Endothelial cell of hepatic sinusoid (primary cell): ENCODE data around the gene MYH11.

ENCODE experiments used
- in situ Hi-C: cut with HindIII; loops from 2 replicates; pipeline ENCODE4 v1.10.0; 2017; ENCODE audit warnings: low sequenced_read_pairs

Gene MYH11

GRCh38 chr16:15782573-15783365 is 74.1 kb downstream of the MYH11 start:
- in situ Hi-C loops = loop anchor here (5.0 kb wide), 1 partner anchor 50 kb away; no protein-coding TSS in a partner anchor

GRCh38 chr16:15781650-15782049 is 75.2 kb downstream of the MYH11 start:
- in situ Hi-C loops = loop anchor here (5.0 kb wide), 1 partner anchor 49 kb away; no protein-coding TSS in a partner anchor

GRCh38 chr16:15780805-15781204 is 76.0 kb downstream of the MYH11 start:
- in situ Hi-C loops = loop anchor here (5.0 kb wide), 1 partner anchor 49 kb away; no protein-coding TSS in a partner anchor

- in situ Hi-C loops = loop anchor here (5.0 kb wide), 1 partner anchor 48 kb away; no protein-coding TSS in a partner anchor
These were observed 77.0 kb downstream of the MYH11 start for GRCh38 chr16:15779664-15780351.

- in situ Hi-C loops = no loop called here
These were observed 77.7 kb downstream of the MYH11 start for GRCh38 chr16:15778999-15779614.

GRCh38 chr16:15778204-15778743 is 78.6 kb downstream of the MYH11 start:
- in situ Hi-C loops = no loop called here

- in situ Hi-C loops = no loop called here
These were observed 79.2 kb downstream of the MYH11 start for GRCh38 chr16:15777533-15778203.

- in situ Hi-C loops = no loop called here
These were observed 80.3 kb downstream of the MYH11 start for GRCh38 chr16:15776572-15776971.

GRCh38 chr16:15775663-15776304 is 81.0 kb downstream of the MYH11 start:
- in situ Hi-C loops = no loop called here

- in situ Hi-C loops = no loop called here
These were observed 81.6 kb downstream of the MYH11 start for GRCh38 chr16:15775209-15775608.

- in situ Hi-C loops = loop anchor here (5.0 kb wide), 1 partner anchor 53 kb away; no protein-coding TSS in a partner anchor
These were observed 82.9 kb downstream of the MYH11 start for GRCh38 chr16:15773968-15774367.

GRCh38 chr16:15772579-15773293 is 84.1 kb downstream of the MYH11 start:
- in situ Hi-C loops = loop anchor here (5.0 kb wide), 1 partner anchor 55 kb away; no protein-coding TSS in a partner anchor

GRCh38 chr16:15771694-15772093 is 85.1 kb downstream of the MYH11 start:
- in situ Hi-C loops = loop anchor here (5.0 kb wide), 1 partner anchor 56 kb away; no protein-coding TSS in a partner anchor

GRCh38 chr16:15770512-15770911 is 86.3 kb downstream of the MYH11 start:
- in situ Hi-C loops = loop anchor here (5.0 kb wide), 1 partner anchor 57 kb away; no protein-coding TSS in a partner anchor

- in situ Hi-C loops = loop anchor here (5.0 kb wide), 1 partner anchor 57 kb away; no protein-coding TSS in a partner anchor
These were observed 86.7 kb downstream of the MYH11 start for GRCh38 chr16:15770107-15770506.

GRCh38 chr16:15769239-15769638 is 87.6 kb downstream of the MYH11 start:
- in situ Hi-C loops = no loop called here

- in situ Hi-C loops = no loop called here
These were observed 88.6 kb downstream of the MYH11 start for GRCh38 chr16:15768201-15768600.

GRCh38 chr16:15766918-15767317 is 89.9 kb downstream of the MYH11 start:
- in situ Hi-C loops = no loop called here

GRCh38 chr16:15765880-15766279 is 90.9 kb downstream of the MYH11 start:
- in situ Hi-C loops = no loop called here
